ENCODE results near the gene APPL1.

DNA sequence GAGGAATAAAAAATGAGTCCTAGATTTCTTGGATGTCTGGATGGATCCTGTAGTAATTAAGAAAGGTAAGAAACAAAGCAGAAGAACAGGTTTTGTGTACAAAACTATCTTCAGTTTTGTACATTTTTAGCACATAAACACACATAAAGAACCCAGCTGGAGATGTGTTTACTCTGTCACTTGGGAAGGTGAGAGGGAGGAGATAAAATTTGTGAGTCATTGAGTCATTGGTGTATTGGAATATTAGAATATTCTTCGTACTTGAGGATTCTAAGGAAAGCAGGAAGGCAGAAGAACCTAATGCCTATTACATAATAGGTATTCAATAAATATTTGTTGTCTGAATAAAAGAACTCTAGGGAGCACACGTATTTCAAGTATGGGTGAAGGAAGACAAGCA, 17.4 kb downstream of the APPL1 start:
- no peak for TF ChIP-seq CTCF (conservative IDR thresholded peaks at IDR 0.05; ENCODE audit: low read depth, low read length)
- TF ChIP-seq EZH2 (IDR thresholded peaks at IDR 0.05; ENCODE audit: borderline replicate concordance, low read depth, low read length, poor library complexity, severe bottlenecking), result no peak
